ENCODE data around the gene ERC2.

ERC2 gene

DNA sequence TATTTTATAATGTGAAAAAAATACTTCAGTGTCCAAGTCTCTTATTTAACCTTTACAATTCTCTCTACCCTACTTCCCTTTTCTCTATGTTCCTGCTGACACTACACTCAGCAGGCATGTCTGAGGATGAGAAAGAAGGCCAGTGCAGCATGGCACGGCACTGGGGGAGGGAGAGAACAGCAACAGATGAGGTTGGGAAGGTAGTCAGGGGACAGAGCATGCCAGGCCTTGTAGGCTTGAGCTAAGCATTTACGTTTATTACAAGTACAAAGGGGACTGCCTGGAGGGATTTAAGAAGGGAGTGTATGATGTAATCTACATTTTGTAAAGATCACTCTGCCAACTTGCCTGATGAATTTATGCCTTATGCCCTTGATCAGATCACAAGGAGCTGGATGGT, 863.9 kb downstream of the ERC2 start:
- TF ChIP-seq, protein P1, sequence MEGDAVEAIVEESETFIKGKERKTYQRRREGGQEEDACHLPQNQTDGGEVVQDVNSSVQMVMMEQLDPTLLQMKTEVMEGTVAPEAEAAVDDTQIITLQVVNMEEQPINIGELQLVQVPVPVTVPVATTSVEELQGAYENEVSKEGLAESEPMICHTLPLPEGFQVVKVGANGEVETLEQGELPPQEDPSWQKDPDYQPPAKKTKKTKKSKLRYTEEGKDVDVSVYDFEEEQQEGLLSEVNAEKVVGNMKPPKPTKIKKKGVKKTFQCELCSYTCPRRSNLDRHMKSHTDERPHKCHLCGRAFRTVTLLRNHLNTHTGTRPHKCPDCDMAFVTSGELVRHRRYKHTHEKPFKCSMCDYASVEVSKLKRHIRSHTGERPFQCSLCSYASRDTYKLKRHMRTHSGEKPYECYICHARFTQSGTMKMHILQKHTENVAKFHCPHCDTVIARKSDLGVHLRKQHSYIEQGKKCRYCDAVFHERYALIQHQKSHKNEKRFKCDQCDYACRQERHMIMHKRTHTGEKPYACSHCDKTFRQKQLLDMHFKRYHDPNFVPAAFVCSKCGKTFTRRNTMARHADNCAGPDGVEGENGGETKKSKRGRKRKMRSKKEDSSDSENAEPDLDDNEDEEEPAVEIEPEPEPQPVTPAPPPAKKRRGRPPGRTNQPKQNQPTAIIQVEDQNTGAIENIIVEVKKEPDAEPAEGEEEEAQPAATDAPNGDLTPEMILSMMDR (IDR thresholded peaks at IDR 0.05; ENCODE audit: low read depth, low read length), result no peak
- Histone ChIP-seq H3K9me3 (ENCODE audit: severe bottlenecking) (no peaks in the 10 kb centered on the region), H3K36me3 (no peaks in the 10 kb centered on the region), H3K27me3 (ENCODE audit: insufficient read depth, low read depth, severe bottlenecking) (no peaks in the 10 kb centered on the region), H3K4me3 (ENCODE audit: low read depth, low read length) (no peak overlapping the region), H3K27ac (no peak overlapping the region)
- DNase-seq, result no peak

DNA sequence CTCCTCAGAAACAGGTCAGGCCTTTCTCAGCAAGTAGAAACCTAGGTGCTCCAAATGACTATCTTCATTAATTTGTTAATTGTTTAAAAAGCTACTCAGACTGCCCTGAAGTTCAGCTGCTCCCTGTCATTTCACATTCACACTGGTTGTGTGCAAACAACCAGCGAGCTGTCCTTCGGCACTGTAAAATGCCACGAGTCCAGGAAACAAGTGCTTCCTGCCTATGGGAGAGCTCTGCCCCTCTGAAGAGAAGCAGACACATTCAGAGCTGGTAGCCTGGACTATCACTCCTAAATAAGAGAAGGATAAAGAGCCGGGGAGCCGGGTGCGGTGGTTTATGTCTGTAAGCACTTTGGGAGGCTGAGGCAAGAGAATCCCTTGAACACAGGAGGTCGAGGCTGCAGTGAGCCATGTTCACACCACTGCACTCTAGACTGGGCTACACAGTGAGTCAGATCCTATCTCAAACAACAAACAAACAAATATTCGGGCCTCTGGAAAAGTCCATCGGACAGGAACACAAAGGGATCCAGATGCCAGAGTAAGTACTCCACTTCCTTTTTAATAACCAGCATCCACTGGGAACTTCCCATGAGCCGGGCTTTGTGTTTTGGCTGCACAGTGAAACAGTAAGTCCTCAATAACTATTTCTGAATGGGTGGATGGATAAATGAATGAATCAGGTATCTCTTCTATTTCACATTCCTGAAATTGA, 866.7 kb downstream of the ERC2 start:
- H3K36me3 ChIP-seq, result no peaks in the 10 kb centered on the region
- H3K9me3 ChIP-seq (ENCODE audit: severe bottlenecking), result no peaks in the 10 kb centered on the region
- no peak overlapping the region for H3K4me3 ChIP-seq (ENCODE audit: low read depth, low read length)
- DNase-seq, result no peak
- no peak overlapping the region for H3K27ac ChIP-seq
- TF ChIP-seq, protein P1 (IDR thresholded peaks at IDR 0.05; ENCODE audit: low read depth, low read length), result no peak
- no peaks in the 10 kb centered on the region for H3K27me3 ChIP-seq (ENCODE audit: insufficient read depth, low read depth, severe bottlenecking)

DNA sequence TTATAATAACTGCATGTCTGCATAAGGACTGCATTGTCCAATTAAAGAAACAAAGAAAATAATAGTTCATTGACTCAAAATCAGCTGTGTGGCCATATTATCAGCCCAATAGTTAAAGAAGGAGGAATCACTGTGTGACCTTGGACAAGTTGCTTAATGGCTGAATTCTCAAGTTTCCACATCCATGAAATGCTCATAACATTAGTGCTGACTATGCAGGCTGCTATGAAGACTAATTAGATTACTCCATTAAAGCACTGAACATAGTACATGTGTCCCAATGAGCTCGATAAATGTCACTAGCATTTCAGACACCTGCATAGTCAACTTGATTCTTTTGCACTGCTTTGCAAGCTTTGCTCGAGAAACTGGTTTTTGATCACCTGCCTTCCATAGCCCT, 870.0 kb downstream of the ERC2 start:
- TF ChIP-seq, protein P1 (IDR thresholded peaks at IDR 0.05; ENCODE audit: low read depth, low read length), result no peak

DNA sequence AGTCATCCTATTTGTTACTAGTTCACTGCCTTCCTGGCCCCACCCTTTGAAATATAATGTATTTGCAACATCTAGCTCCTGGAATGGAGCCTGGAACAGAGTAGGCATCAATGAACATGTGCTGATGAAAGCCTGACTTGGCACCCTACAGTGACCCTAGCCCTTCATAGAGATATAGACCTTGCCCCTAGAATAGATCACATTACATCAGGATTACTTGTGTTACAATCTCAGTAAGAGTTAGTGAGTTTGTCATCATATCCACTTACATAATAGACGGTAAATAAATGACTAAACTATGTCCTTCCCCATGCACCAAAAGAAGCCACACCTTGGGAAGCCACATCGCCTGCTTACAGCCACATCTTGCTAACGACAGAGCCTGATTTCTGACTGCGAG, 870.6 kb downstream of the ERC2 start:
- no peak overlapping the region for H3K4me3 ChIP-seq (ENCODE audit: low read depth, low read length)

More for the DNA sequence above, 870.0 kb downstream of the ERC2 start:
- Histone ChIP-seq H3K36me3 (no peaks in the 10 kb centered on the region), H3K9me3 (ENCODE audit: severe bottlenecking) (no peaks in the 10 kb centered on the region), H3K27me3 (ENCODE audit: insufficient read depth, low read depth, severe bottlenecking) (no peaks in the 10 kb centered on the region), H3K4me3 (ENCODE audit: low read depth, low read length) (no peak overlapping the region), H3K27ac (no peak overlapping the region)
- DNase-seq, result no peak

DNA sequence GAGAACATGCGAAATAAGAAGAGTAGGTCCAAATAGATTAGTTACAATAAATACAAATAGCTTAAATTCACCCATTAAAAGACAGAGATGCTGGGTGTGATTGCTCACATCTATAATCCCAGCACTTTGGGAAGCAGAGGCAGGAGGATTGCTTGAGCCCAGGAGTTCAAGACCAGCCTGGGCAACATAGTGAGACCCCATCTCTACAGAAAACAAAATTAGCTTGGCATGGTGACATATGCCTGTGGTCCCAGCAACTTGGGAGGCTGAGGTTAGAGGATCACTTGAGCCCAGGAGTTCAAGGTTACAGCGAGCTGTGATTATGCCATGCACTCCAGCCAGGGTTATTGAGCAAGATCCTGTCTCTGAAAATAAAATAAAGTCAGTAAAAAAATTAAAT, 872.1 kb downstream of the ERC2 start:
- Histone ChIP-seq H3K9me3 (ENCODE audit: severe bottlenecking) (no peaks in the 10 kb centered on the region), H3K4me3 (ENCODE audit: low read depth, low read length) (no peak overlapping the region), H3K36me3 (no peaks in the 10 kb centered on the region), H3K27ac (no peak overlapping the region), H3K27me3 (ENCODE audit: insufficient read depth, low read depth, severe bottlenecking) (no peaks in the 10 kb centered on the region)
- TF ChIP-seq, protein P1 (IDR thresholded peaks at IDR 0.05; ENCODE audit: low read depth, low read length), result no peak
- no peak for DNase-seq

More for the DNA sequence above, 870.6 kb downstream of the ERC2 start:
- H3K9me3 ChIP-seq (ENCODE audit: severe bottlenecking), result no peaks in the 10 kb centered on the region
- no peak for DNase-seq
- H3K27ac ChIP-seq, result no peak overlapping the region
- no peaks in the 10 kb centered on the region for H3K36me3 ChIP-seq
- TF ChIP-seq, protein P1 (IDR thresholded peaks at IDR 0.05; ENCODE audit: low read depth, low read length), result no peak
- no peaks in the 10 kb centered on the region for H3K27me3 ChIP-seq (ENCODE audit: insufficient read depth, low read depth, severe bottlenecking)

DNA sequence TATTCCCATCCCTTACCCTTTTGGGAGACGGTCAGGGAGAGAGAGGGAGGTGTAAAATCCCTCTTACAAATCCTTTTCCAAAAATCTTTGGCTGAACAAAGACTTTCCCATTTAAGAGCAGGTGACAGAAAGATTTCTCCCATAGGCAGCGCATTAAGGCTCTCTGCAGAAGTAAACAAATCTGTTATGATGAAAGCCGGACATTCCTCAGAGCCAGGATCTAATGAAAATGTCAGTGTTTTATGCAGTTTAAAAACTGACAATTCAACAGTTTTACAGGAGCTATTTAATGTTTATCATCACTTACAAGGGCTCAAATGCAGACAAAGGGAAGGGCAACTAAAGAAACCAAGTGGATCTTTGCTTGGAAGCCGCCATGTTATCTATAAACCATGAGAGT, 872.8 kb downstream of the ERC2 start:
- H3K27me3 ChIP-seq (ENCODE audit: insufficient read depth, low read depth, severe bottlenecking), result no peaks in the 10 kb centered on the region
- no peak overlapping the region for H3K4me3 ChIP-seq (ENCODE audit: low read depth, low read length)
- no peaks in the 10 kb centered on the region for H3K9me3 ChIP-seq (ENCODE audit: severe bottlenecking)
- H3K36me3 ChIP-seq, result no peaks in the 10 kb centered on the region
- TF ChIP-seq, protein P1 (IDR thresholded peaks at IDR 0.05; ENCODE audit: low read depth, low read length), result no peak
- H3K27ac ChIP-seq, result no peak overlapping the region
- DNase-seq, result no peak

Data from WERI-Rb-1 (cell line).